Hypothalamus (tissue), 51 donors: ENCODE results near the gene SIKE1.
"Not testable (repeated sequence)": the region's sequence is repeated elsewhere in the genome, so short reads cannot be mapped to it uniquely, and the experiment has no call there.

Source experiments
- DNase-seq, 51 donors: peaks; one replicate each; lab custom pipeline; 2025; lab: John Stamatoyannopoulos, UW

SIKE1 gene

DNA sequence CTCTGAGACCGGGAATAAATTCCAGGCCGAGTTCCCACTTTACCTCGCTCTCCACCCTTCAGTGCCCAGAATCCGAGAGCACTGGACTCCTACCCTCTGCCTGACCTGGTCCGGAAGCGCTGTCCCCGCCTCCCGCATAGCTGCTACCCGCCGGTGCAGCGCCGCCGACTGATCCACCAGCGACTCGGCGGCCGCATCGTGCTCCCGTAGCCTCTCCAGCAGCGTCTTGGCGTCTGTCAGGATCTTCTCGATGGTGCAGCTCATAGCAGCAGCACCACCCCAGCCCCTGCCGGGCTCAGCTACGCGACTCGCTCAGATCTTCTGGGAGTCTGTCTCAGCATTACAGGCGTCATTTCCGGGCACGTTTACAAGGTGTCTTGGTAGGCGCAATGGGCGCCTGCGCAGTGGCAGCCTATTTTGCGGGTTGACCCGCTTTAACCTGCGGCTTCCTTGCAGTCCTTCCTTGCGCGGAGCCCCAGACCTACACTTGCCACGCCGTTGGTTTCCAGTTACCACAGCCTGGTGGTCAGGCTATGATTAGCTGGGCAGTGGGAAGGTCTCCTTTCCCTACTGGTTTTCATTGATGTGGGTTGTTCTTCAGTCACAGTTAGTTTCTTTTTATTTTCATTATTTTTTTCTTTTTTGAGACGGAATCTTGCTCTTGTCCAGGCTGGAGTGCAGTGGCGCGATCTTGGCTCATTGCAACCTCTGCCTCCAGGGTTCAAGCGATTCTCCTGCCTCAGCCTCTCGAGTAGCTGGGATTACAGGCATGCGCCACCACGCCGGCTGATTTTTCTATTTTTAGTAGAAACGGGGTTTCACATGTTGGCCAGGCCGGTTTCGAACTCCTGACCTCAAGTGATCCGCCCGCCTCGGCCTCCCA is at the start of gene SIKE1:
TSS of gene SIKE1 (minus strand) at position 342 of the 883 bp plus-strand sequence. CDS start at position 264, 78 bp downstream.
- peak; percentile 41 to 94 (median 85) for DNase-seq

DNA sequence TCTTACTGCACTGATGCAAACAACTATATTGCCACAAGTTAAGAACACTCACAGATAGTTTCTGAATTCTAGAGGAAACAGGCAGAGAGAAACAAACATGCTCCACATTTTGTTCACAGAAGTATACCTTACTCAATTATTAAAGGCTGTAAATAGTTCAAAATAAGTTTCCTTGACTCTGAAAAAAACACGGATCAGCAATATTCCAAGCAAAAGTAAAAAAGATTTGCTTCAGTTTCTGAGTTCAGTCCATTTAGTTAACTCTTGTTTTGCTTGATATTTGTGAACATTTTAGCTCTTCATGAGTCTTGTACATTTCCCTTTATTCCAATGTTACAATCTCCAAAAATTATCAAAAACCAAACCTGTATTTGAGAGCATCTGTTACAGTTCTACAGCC is 49.6 kb upstream of the SIKE1 start:
- DNase-seq: not testable (repeated sequence)

DNA sequence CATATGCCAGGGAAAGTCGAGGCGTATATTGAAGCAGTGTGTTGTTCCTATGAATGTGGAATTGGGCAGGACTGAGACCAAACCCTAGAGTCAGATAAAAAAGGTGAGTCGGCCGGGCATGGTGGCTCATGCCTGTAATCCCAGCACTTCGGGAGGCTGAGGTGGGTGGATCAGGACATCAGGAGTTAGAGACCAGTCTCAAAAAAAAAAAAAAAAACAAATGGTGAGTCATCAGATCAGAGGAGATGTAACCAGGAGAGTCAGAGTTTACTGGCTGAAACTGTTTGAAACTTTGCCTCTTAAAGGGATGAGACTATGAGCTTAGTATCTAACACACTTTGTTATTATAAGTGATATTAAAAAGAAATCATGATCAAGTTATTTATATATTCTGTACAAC is 47.8 kb upstream of the SIKE1 start:
- DNase-seq: no peak

DNA sequence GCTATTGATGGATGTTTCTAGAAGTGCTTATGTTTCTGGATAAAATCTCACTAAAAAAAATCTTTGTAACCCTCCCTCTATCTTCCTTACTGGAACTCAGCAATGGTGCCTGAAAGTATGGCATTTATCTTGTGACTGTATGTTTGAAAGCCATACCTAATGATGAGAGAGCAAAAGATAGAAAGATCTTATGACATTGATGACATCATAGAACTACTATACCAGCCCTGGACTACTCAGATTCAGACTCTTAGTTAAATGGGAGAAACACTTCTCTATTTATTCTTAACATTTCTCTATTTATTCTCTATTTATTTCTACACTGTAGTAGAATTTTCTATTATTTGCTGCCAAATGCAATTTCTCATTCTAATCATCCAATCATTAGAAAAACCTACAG is 41.5 kb upstream of the SIKE1 start:
- no peak for DNase-seq

DNA sequence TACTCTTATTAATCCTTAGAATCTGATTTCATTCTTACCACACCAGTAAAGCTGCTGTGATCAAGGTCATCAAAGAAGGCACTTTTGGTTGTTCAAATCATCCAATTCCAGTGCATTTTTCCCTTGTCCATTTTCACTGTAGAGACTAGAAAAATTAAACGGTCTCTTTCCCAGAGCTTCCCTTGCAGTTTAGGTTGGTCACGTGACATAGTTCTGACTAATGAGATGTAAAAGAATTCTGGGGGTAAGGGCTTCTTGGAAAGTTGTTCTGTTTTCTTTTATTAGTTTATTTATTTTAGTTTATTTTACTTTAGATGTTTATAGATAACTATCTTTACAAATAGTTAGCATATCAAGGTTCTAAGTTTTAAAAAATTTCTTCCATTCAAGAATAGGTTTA is 39.9 kb upstream of the SIKE1 start:
- no peak for DNase-seq

DNA sequence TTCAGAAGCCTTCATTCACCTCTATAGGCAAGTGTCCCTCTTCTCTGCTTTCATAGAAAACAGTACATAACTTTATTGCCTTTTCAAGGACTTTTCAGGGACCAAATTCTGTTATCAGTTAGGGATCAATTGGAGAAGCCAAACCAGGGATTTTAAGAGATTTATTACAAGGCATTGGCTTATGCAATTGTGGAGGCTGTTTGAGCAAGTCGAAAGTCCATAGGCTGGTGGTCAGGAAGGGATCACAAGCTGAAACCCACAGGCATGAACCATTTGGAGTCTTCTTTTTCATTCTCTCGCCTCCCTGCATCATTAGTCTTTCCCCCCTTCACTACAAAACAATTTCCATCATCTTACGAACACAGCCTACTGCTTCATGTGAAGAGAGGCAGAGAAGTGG is 39.4 kb upstream of the SIKE1 start:
- no peak for DNase-seq

DNA sequence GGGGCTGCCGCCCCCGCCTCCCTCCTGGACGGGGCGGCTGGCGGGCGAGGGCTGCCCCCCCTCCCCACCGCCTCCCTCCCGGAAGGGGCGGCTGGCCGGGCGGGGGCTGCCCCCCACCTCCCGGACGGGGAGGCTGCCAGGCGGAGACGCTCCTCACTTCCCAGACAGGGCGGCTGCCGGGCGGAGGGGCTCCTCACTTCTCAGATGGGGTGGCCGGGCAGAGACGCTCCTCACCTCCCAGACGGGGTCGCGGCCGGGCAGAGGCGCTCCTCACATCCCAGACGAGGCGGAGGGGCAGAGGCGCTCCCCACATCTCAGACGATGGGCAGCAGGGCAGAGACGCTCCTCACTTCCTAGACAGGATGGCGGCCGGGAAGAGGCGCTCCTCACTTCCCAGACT is 24.0 kb upstream of the SIKE1 start:
- DNase-seq: not testable (repeated sequence)

DNA sequence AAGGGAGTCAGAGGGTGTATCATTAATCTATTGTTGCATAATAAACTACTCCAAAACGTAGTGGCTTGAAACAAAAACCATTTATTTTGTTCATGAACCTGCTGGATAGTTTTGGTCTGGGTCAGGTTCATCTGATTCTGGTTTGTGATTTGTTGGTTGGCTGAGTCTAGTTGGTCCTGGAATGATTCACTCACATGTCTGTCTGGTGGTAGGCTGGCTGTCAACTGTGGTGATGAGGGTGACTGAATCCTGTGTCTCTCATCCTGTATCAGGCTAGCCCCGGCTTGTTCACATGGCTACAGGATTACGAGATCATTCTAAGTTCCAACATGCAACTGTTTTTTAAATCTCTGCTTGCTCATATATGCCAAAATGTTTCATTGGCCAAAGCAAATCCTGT is 22.5 kb upstream of the SIKE1 start:
- no peak for DNase-seq

DNA sequence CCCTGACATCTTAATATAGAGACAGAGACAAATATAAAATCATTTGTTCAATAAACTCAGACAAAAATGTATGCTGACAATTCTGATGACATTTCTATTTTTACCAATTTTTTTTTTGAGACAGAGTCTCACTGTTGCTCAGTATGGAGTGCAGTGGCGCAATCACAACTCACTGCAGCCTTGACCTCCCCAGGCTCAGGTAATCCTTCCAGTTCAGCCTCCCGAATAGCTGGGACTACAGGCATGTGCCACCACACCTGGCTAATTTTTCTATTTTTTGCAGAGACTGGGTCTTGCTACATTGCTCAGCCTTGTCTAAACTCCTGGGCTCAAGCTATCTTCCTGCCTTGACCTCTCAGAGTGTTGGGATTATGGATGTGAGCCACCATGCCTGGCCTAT is 13.6 kb upstream of the SIKE1 start:
- DNase-seq: no peak

DNA sequence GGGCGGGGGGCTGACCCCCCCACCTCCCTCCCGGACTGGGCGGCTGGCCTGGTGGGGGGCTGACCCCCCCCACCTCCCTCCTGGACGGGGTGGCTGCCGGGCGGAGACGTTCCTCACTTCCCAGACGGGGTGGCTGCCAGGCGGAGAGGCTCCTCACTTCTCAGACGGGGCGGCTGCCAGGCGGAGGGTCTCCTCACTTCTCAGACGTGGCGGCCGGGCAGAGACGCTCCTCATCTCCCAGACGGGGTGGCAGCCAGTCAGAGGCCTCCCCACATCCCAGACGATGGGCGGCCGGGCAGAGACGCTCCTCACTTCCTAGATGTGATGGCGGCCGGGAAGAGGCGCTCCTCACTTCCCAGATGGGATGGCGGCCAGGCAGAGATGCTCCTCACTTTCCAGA is 10.1 kb upstream of the SIKE1 start:
- DNase-seq: not testable (repeated sequence)

DNA sequence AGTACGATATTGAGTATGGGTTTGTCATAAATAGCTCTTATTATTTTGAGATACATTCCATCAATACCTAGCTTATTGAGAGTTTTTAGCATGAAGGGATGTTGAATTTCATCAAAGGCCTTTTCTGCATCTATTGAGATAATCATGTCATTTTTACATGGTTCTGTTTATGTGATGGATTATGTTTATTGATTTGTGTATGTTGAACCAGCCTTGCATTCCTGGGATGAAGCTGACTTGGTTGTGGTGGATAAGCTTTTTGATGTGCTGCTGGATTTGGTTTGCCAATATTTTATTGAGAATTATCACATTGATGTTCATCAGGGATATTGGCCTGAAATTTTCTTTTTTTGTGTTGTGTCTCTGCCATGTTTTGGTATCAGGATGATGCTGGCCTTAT is 6.0 kb upstream of the SIKE1 start:
- not testable (repeated sequence) for DNase-seq

DNA sequence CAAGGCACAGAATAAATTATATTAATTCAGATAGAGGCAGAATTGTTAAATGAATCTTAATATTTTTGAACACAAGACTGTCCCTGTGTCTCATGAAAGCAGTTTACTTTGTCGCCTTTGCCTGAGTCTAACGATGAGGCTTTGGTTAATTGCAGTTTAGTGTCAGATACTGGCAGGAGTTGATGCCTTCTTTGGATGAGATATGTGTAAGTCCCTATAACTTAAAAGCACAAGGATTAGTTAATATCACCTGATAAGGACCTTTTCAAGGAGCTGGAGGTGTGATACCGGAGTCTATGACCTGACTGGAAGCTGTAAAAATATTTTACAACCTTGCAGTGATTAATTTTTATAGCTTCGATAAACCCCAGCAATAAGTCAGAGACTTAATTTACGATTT is 2.0 kb upstream of the SIKE1 start:
- DNase-seq: no peak

DNA sequence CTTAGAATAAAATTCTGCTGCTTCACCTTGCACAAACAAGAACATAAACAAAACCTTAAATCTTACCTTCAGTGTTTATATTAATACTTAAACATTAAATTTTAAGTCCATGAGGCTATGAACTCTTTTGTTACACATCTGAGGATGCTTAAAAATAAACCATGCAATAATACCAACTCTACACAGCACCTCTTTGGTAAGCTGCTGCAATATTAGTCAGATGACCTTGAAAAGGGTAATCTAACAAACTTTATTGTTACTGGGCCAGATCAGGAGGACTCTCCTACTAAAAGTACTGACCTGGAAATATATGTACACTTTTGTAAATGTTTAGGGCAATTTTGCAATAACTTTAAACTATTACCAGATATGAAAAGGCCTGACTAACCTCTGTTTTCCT is 763 bp downstream of the SIKE1 start:
- DNase-seq: no peak

DNA sequence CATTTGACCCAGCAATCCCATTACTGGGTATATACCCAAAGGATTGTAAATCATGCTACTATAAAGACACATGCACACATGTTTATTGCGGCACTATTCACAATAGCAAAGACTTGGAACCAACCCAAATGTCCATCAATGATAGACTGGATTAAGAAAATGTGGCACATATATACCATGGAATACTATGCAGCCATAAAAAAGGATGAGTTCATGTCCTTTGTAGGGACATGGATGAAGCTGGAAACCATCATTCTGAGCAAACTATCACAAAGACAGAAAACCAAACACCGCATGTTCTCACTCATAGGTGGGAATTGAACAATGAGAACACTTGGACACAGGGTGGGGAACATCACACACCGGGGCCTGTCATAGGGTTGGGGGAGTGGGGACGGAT is 3.8 kb downstream of the SIKE1 start:
- not testable (repeated sequence) for DNase-seq

DNA sequence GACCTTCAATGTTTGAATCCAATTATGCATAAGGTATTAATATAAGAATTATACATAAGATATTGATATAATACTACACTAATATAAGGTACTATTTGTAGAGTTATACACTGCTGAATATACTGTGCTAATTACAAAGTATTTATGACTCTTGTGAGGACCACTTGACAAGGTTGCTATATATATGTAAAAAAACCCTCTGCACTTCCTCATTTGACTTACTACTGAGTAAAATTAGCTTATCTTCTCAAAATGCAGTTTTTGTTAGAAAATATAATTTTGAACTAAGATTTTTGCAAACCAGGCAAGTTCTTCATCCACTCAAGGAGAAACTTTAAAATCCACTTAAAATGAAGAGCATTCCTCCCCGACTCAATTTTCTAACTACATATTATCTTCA is 8.5 kb downstream of the SIKE1 start:
- no peak for DNase-seq

DNA sequence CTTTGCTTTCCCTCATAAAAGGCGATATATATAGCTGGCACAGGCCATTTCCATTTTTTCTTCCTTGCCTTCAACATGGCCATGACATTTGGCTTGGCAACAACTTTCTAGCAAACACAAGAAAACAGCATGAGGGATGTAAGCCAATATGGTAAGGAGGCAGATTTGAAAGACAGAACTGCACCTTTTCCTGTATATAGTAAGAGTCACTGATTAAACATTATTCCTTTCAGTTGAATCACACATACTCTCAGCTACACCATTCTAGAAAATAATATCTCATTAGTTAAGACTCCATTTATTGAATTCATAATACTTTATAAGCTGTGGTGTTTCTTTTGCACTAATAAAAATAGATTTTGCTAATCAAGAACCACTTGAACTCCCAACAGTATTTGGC is 9.5 kb downstream of the SIKE1 start:
- DNase-seq: no peak

DNA sequence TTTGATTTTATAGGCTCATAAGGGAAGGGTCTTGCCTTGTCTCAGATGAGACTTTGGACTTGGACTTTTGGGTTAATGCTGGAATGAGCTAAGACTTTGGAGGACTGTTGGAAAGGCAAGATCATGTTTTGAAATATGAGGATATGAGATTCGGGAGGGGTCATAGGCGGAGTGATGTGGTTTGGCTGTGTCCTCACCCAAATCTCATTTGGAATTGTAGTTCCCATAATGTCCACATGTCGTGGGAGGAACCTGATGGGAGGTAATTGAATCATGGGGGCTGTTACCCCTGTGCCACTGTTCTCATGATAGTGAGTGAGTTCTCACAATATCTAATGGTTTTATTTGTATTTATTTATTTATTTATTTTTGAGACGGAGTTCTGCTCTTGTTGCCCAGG is 15.8 kb downstream of the SIKE1 start:
- no peak for DNase-seq

DNA sequence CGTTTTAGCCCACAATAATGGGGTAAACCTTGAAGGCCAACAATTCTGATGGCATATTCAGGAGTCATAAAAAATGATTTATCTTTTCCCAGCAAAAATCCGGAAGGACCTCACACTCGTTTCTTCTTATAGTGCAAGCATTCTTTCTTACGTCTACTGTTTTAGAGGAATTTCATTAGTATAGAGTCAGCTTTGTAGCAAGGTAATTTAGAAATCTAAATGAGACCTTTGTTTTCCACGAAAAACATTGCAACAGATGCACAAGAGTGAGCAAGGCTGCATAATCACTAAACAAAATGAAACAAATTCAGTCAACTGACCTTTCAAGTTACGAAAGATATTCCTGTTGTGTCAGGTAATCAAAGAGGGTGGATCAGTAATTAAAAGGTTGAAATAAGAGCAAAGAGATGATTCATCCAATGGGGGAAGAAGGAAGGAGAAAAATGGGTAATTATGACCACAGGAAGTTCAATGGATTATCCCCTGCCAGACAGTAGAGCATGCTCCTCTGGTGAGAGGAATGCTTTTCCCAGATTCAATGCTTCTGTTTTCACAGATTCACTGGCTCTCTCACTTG is 22.1 kb downstream of the SIKE1 start:
- peak in 1 of 51 donors; percentile 45 for DNase-seq

DNA sequence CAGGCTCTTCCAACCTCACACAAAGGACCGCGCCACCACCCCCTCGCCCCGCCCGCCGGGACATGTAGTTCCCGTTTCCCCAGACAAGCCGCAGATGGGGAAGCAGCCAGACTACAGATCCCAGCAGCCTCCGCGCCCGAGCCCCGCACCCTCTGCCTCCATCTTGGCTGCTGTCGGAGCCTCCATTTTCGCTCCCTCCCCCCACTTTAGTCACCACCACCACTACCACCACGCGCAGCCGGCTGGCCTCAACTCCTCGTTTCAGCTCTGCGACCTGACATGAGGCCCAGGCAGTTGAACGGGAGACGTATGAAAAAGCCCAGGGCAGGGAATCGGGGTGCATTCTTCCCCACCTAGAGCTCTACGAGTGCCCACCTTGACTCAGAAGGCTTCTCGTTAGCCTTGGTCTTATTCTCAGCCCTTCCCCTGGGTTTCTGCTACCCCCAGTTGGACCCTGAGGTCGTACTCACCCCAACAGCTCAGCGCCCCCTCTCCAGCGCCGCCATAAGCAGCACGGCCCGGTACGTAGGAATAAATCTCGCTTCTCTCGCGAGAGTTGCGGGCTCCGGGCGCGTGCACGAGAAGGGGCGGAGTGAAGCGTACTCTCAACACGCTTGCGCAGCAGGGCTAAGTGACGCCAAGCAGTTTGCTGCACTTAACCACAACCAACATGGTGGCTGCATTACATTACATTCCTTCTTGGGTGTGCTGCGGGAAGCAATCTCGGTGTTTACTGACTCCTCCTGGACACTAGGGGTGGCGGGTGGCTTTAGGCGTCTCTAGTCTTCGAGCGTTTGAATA is 22.8 kb downstream of the SIKE1 start, which contains the start of gene CSDE1:
TSS of gene CSDE1 (minus strand) at position 530 of the 801 bp plus-strand sequence. CDS start 18,094 bp downstream, outside the sequence.
- DNase-seq: peak; percentile 74 to 97 (median 91)

DNA sequence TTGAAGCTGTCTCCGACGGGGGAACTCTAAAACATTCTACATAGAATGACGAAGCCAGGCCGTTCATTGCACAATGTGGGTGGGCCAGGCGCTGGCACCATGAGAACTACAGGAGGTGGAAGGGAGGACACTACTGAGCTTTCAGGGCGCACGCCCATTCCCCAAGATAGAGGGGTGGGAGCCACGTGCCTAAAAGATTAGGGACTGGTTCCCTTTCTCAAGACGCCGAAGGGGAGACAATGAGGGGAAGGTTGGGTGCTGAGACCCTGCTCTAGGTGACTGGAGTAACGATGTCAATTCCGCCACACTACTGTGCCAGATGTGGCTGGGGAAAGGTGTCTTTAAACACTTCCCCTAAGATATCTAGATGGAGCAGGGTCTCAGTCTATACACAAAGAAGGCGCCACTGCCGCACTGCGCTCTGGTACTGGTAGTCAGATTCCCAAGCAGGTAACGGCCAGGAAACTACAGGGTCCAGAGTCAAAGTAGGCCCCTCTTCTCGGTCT is 23.5 kb downstream of the SIKE1 start:
- no peak for DNase-seq
